K562 (cell line): Measurements from ENCODE around the gene MAPK8IP2. TPM values are rescaled to one million over a fixed set of nuclear protein-coding genes. Genes with fewer than 3 reads are reported as not detected.

Experiments
- ATAC-seq: fragments of 200-7000 bp; cut with Tn5 transposase; 3 replicates; pipeline ENCODE4 v1.9.1; 2020; ENCODE audit warnings: moderate library complexity
- BruUV-seq: library from RNA; stranded (reverse); fragments of 400-500 nt; replicated peaks from 2 replicates; lab custom pipeline; 2021; lab: Mats Ljungman, UMichigan
- CTCF ChIA-PET: fragments of 300-600 bp; formaldehyde crosslinking; extraction: SDS; loops from one replicate; lab custom pipeline; 2021; ENCODE audit warnings: low intra/inter-chr PET ratio; lab: Yijun Ruan, JAX
- POLR2A ChIA-PET: fragments of 300-600, 350-650 bp; sonication (Branson Sonifier 250); formaldehyde crosslinking; extraction: SDS; loops from one replicate; lab custom pipeline; 2021; ENCODE audit warnings: antibody characterized with exemption, inconsistent platforms; lab: Yijun Ruan, JAX
- DNase-seq, 4 experiments: peaks; one replicate each; pipeline versions ENCODE4 v3.0.0 to v3.0.0-alpha.2; 2011 to 2018; ENCODE audit warnings: low spot score in 3 of 4, mixed read lengths in 3 of 4; ENCODE audit errors: extremely low read depth in 1 of 4
- FAIRE-seq: peaks from 2 replicates; lab custom pipeline; 2011; peaks lifted over from hg19 to GRCh38; lab: Jason Lieb, UNC
- H2AFZ ChIP-seq: 2 replicates; pipeline ENCODE4 v1.6.0; 2011; ENCODE audit warnings: low read depth, low read length, control low read depth, inconsistent platforms
- H3K27ac ChIP-seq: fragments of 200-600 bp; 3 replicates; pipeline ENCODE4 v1.8.0; 2011; ENCODE audit warnings: low read depth, mild to moderate bottlenecking, control low read depth, inconsistent platforms, low read length, moderate library complexity, mixed read lengths; ENCODE audit errors: extremely low read depth
- H3K27me3 ChIP-seq, 2 experiments: fragments of 300-600 bp in 1 of 2; 2 replicates in 1 of 2; 3 replicates in 1 of 2; pipeline versions ENCODE4 v1.6.0 to v1.8.0; 2011; ENCODE audit warnings: inconsistent platforms in 2 of 2, low read length in 2 of 2, mild to moderate bottlenecking in 1 of 2, mixed read lengths in 1 of 2, moderate library complexity in 1 of 2; ENCODE audit not compliant: control insufficient read depth in 2 of 2, insufficient read depth in 2 of 2
- H3K36me3 ChIP-seq: fragments of 300-600 bp; 3 replicates; pipeline ENCODE4 v1.8.0; 2011; ENCODE audit warnings: mild to moderate bottlenecking, low read length, inconsistent platforms; ENCODE audit not compliant: control insufficient read depth, insufficient read depth
- H3K4me1 ChIP-seq, 2 experiments: fragments of 200-600 bp in 1 of 2; replicated peaks in 1 of 2; 2 replicates in 1 of 2; 3 replicates in 1 of 2; pipeline versions ENCODE4 v1.5.1 to v1.8.0; 2011; ENCODE audit warnings: inconsistent platforms in 2 of 2, low read length in 2 of 2, mild to moderate bottlenecking in 1 of 2, mixed read lengths in 1 of 2, moderate library complexity in 1 of 2; ENCODE audit not compliant: control insufficient read depth in 2 of 2, insufficient read depth in 2 of 2
- H3K4me2 ChIP-seq: 2 replicates; pipeline ENCODE4 v1.6.1; 2011; ENCODE audit warnings: low read length, control low read depth, inconsistent platforms, mixed read lengths; ENCODE audit not compliant: insufficient read depth
- H3K4me3 ChIP-seq: fragments of 200-600 bp; sonication (generic), shearing (Covaris generic); 2 replicates; pipeline ENCODE4 v1.5.1; 2016; ENCODE audit warnings: control low read depth, inconsistent platforms
- H3K79me2 ChIP-seq: fragments of 200-600 bp; 3 replicates; pipeline ENCODE4 v1.8.0; 2011; ENCODE audit warnings: low read length, inconsistent platforms; ENCODE audit not compliant: control insufficient read depth, insufficient read depth
- H3K9ac ChIP-seq, 2 experiments: 2 replicates each; pipeline versions ENCODE4 v1.6.0 to v1.6.1; 2011; ENCODE audit warnings: low read depth in 2 of 2, low read length in 2 of 2, control low read depth in 1 of 2, inconsistent platforms in 1 of 2, mild to moderate bottlenecking in 1 of 2, mixed read lengths in 1 of 2; ENCODE audit not compliant: insufficient read depth in 1 of 2
- H3K9me1 ChIP-seq: one replicate; pipeline ENCODE4 v1.6.0; 2011; ENCODE audit warnings: inconsistent platforms, mild to moderate bottlenecking, low read length, moderate library complexity; ENCODE audit not compliant: control insufficient read depth, insufficient read depth
- H3K9me3 ChIP-seq: replicated peaks from 2 replicates; pipeline ENCODE4 v1.5.1; 2011; ENCODE audit warnings: low read depth, low read length, inconsistent platforms; ENCODE audit not compliant: control insufficient read depth, insufficient read depth
- H4K20me1 ChIP-seq: replicated peaks from 2 replicates; pipeline ENCODE4 v1.6.1; 2011; ENCODE audit warnings: low read length, inconsistent platforms, mixed read lengths; ENCODE audit not compliant: control insufficient read depth, insufficient read depth
- ARID2 ChIP-seq: fragments of 450-650 bp; IDR thresholded peaks from 2 replicates; pipeline ENCODE4 v1.6.1; 2017; ENCODE audit warnings: antibody characterized with exemption, mild to moderate bottlenecking
- ATF6 ChIP-seq: sonication (generic); formaldehyde crosslinking; IDR thresholded peaks from 2 replicates; pipeline ENCODE4 v1.4.0; 2020; ENCODE audit warnings: mild to moderate bottlenecking, missing genetic modification reagents
- ATF7 ChIP-seq: fragments of 450-650 bp; IDR thresholded peaks from 2 replicates; pipeline ENCODE4 v1.7.1; 2014; ENCODE audit warnings: mild to moderate bottlenecking, moderate library complexity
- CTCF ChIP-seq, 3 experiments: IDR thresholded peaks in 2 of 3; conservative IDR thresholded peaks in 1 of 3; 2 replicates each; pipeline ENCODE4 v1.5.1; 2011 to 2012; ENCODE audit warnings: low read length in 3 of 3, mild to moderate bottlenecking in 3 of 3, control low read depth in 2 of 3, improper control_type of control experiment in 1 of 3, inconsistent platforms in 1 of 3, low read depth in 1 of 3, mixed read lengths in 1 of 3, moderate library complexity in 1 of 3; ENCODE audit not compliant: insufficient read depth in 2 of 3
- JUNB ChIP-seq: fragments of 450-650 bp; formaldehyde crosslinking; conservative IDR thresholded peaks from 2 replicates; pipeline ENCODE4 v1.4.0; 2020; ENCODE audit warnings: mild to moderate bottlenecking
- PURB ChIP-seq: sonication (generic); formaldehyde crosslinking; IDR thresholded peaks from 2 replicates; pipeline ENCODE4 v1.9.0; 2021; ENCODE audit warnings: low read depth, mild to moderate bottlenecking, missing genetic modification reagents
- SMC3 ChIP-seq: conservative IDR thresholded peaks from 2 replicates; pipeline ENCODE4 v1.6.1; 2011; ENCODE audit warnings: low read depth, low read length, improper control_type of control experiment; ENCODE audit not compliant: insufficient read depth
- ZNF121 ChIP-seq: sonication (generic); formaldehyde crosslinking; conservative IDR thresholded peaks from 2 replicates; pipeline ENCODE4 v1.8.0; 2022; ENCODE audit warnings: missing genetic modification reagents
- ZNF384 ChIP-seq: IDR thresholded peaks from 2 replicates; pipeline ENCODE4 v1.6.1; 2012; ENCODE audit warnings: low read depth, low read length, improper control_type of control experiment
- ZNF449 ChIP-seq: fragments of 250-450 bp; sonication (Bioruptor Pico); IDR thresholded peaks from 2 replicates; pipeline ENCODE4 v1.8.0; 2022; ENCODE audit warnings: moderate library complexity, mild to moderate bottlenecking, inconsistent platforms
- WGBS: fragments of 100-300 bp; shearing (Covaris generic); methylation state at CpG from one replicate; pipeline ENCODE4 v1.1.6; 2016; ENCODE audit warnings: low coverage, mixed read lengths; ENCODE audit not compliant: insufficient coverage; ENCODE audit errors: missing lambda C conversion rate; 5-methylcytosine and 5-hydroxymethylcytosine counted together
- in situ Hi-C: fragments of 300-500 bp; cut with MboI; formaldehyde crosslinking; loops from 4 replicates; pipeline ENCODE4 v1.15.0; 2018; ENCODE audit warnings: inconsistent platforms, mixed read lengths
- intact Hi-C: fragments of 100-400 bp; cut with micrococcal nuclease; formaldehyde crosslinking; loops from 2 replicates; pipeline ENCODE4 v1.14.2; 2022
- polyA plus RNA-seq, 8 experiments: library from polyadenylated mRNA; depleted of rRNA in 4 of 8; stranded (reverse) in 5 of 8; unstranded in 3 of 8; fragments of >200 nt; fragmentation: Nextera tagmentation in 2 of 8; fragmentation: Illumina TruSeq in 1 of 8; extraction: Ambion mirVana in 2 of 8; extraction: Trizol in 1 of 8; gene quantifications; 2 replicates each; pipeline versions ENCODE4 v1.2.1 to v1.2.3, GENCODE V29; 2011 to 2014; ENCODE audit warnings: inconsistent platforms in 1 of 8, missing spikeins in 1 of 8
- total RNA-seq, 7 experiments: library from RNA; depleted of rRNA in 6 of 7; stranded (reverse); fragments of >200 nt in 6 of 7; fragmentation: Illumina TruSeq in 2 of 7; extraction: Trizol in 2 of 7; gene quantifications; 2 replicates each; pipeline versions ENCODE4 v1.2.1 to v1.2.3, GENCODE V29; 2011 to 2021; ENCODE audit warnings: low replicate concordance in 1 of 7

The MAPK8IP2 gene
- total and polyA plus RNA-seq, 9 of the 15 experiments (the other 6 are each of a cell fraction or from before 2014, with no cell fraction given) = 0.01 to 0.47 (median 0.07) TPM; not detected in 2

GRCh38 chr22:50576070-50576469 is 24.5 kb upstream of the MAPK8IP2 start:
- FAIRE-seq (peak; percentile 73), ATAC-seq (peak; percentile 93), DNase-seq (peak; percentile 34 to 79 (median 52))
- H3K4me2 ChIP-seq = no peak overlapping the region
- ChIA-PET POLR2A (interaction anchor here (1.1 kb wide), 1 partner anchor 45 kb away, joined by 4 read pairs; no protein-coding TSS in a partner anchor), CTCF (interaction anchor here (0.7 to 3.2 kb wide), 8 partner anchors 44 to 124 kb away, joined by 3 to 51 read pairs (median 4); partner anchors contain the start of gene SCO2)
- H3K36me3 ChIP-seq = no peaks in the 10 kb centered on the region; the same call in 2 of the 3 replicates
- intact Hi-C loops = loop anchor here (1.0 kb wide), 2 partner anchors 44 to 115 kb away; no protein-coding TSS in a partner anchor
- H3K27me3 ChIP-seq = no peaks in the 10 kb centered on the region
- H2AFZ ChIP-seq = no peak overlapping the region
- H3K9me1 ChIP-seq = no peaks in the 10 kb centered on the region
- no peak overlapping the region for H3K27ac ChIP-seq
- BruUV-seq = no TSS peak
- 9% methylated on average over 4 of the region's 5 CpGs for WGBS
- peaks cover 0 to 10% of the 10 kb centered on the region in 2 experiments; a peak in 2 of 5 replicates for H3K4me1 ChIP-seq
- H3K79me2 ChIP-seq = no peaks in the 10 kb centered on the region
- no peak overlapping the region for H3K4me3 ChIP-seq
- no peaks in the 10 kb centered on the region for H3K9me3 ChIP-seq
- no peaks in the 10 kb centered on the region for H4K20me1 ChIP-seq
- no peak overlapping the region for H3K9ac ChIP-seq
- in situ Hi-C loops = loop anchor here (5.0 kb wide), 1 partner anchor 36 kb away; no protein-coding TSS in a partner anchor
- TF ChIP-seq SMC3 = peak; percentile 90
- TF ChIP-seq ATF6 (CRISPR knock-in tag) = no peak
- TF ChIP-seq ZNF121 (CRISPR knock-in tag) = no peak
- TF ChIP-seq ZNF449 (CRISPR knock-in tag) = no peak
- TF ChIP-seq PURB (CRISPR knock-in tag) = no peak
- 0 out of 2 replicates have a peak, but pooled peaks have one; percentile 31 for TF ChIP-seq ATF7
- TF ChIP-seq ARID2 = peak; percentile 74
- TF ChIP-seq CTCF (IDR thresholded peaks at IDR 0.05 in 2 of 3, conservative IDR thresholded peaks at IDR 0.05 in 1 of 3; ENCODE audit: insufficient read depth in 2 of 3, low read depth in 1 of 3, low read length in 3 of 3) = peak; percentile 86 to 99 (median 99)
- TF ChIP-seq ZNF384 = peak; percentile 69; the same call in 1 of the 2 replicates
- TF ChIP-seq JUNB (CRISPR knock-in tag) = no peak
